Activated naive CD4-positive, alpha-beta T cell (primary cell): ENCODE results near the gene DACT1.

Experiments used
- DNase-seq, 4 experiments: peaks; one replicate each; lab custom pipeline; 2025; lab: John Stamatoyannopoulos, UW

The DACT1 gene

GRCh38 chr14:58666737-58667136 lies 29.0 kb downstream of the DACT1 start:
- no peak for DNase-seq

GRCh38 chr14:58667900-58668299 lies 30.1 kb downstream of the DACT1 start:
- no peak for DNase-seq

GRCh38 chr14:58668848-58669480 lies 31.2 kb downstream of the DACT1 start:
- no peak for DNase-seq

GRCh38 chr14:58669556-58670200 lies 31.9 kb downstream of the DACT1 start:
- no peak for DNase-seq

GRCh38 chr14:58671024-58671423 lies 33.3 kb downstream of the DACT1 start:
- no peak for DNase-seq

GRCh38 chr14:58671436-58671835 lies 33.7 kb downstream of the DACT1 start:
- DNase-seq: no peak

GRCh38 chr14:58673722-58674121 lies 36.0 kb downstream of the DACT1 start:
- DNase-seq: no peak

GRCh38 chr14:58677001-58677400 lies 39.2 kb downstream of the DACT1 start:
- no peak for DNase-seq

- DNase-seq: no peak
These were observed 39.8 kb downstream of the DACT1 start for GRCh38 chr14:58677517-58677916.

GRCh38 chr14:58677996-58678395 lies 40.2 kb downstream of the DACT1 start:
- DNase-seq: no peak

GRCh38 chr14:58680698-58681097 lies 42.9 kb downstream of the DACT1 start:
- DNase-seq: no peak

GRCh38 chr14:58687232-58687795 lies 49.6 kb downstream of the DACT1 start:
- no peak for DNase-seq

GRCh38 chr14:58690801-58691516 lies 53.2 kb downstream of the DACT1 start:
- no peak for DNase-seq

GRCh38 chr14:58693048-58693447 lies 55.3 kb downstream of the DACT1 start:
- DNase-seq: no peak

- no peak for DNase-seq
These were observed 57.8 kb downstream of the DACT1 start for GRCh38 chr14:58695514-58695913.

GRCh38 chr14:58697266-58697929 lies 59.6 kb downstream of the DACT1 start:
- DNase-seq: no peak
